SK-N-MC (cell line): Measurements from ENCODE around the gene IFIT5.

Experiments used
- EZH2 ChIP-seq: fragments of 200-600 bp; sonication (generic); IDR thresholded peaks from one replicate; pipeline ENCODE4 v1.6.1; 2017; ENCODE audit warnings: antibody characterized with exemption
- FOXP2 ChIP-seq: optimal IDR thresholded peaks from 2 replicates; pipeline ENCODE3; 2011; ENCODE audit warnings: mild to moderate bottlenecking, moderate library complexity; ENCODE audit not compliant: insufficient read depth; ENCODE audit errors: extremely low read length, control extremely low read depth
- POLR2AphosphoS5 ChIP-seq: IDR thresholded peaks from 2 replicates; pipeline ENCODE4 v1.6.1; 2012; ENCODE audit warnings: mild to moderate bottlenecking, low read depth, low read length, borderline replicate concordance

DNA sequence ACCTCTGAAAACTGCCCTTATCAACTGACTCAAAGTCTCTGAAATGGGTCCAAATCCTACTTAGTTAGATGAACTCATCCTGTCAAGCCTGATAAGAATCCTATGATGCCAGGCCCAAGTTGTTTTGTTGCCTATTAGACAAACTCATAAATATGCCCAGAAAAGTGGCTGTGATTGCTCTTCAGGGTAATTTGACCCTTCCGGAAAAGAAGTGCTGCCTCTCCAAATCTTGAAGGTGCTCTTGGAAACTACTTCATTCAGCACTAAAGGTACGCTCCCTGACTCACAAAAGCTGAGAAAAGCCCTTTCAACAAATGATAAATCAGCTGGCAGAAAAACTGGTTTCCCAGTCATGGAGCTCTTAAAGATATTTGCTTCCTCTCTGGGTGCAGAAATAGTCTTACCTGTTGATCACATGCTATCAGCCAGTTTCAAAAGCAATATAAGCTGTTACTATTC, 6.7 kb downstream of the IFIT5 start:
- TF ChIP-seq POLR2AphosphoS5, result no peak
- no peak for TF ChIP-seq EZH2
- no peak for TF ChIP-seq FOXP2
